Nephron (organoid): ENCODE measurements around the gene MSTO1.
"Not testable (repeated sequence)": the region's sequence is repeated elsewhere in the genome, so short reads cannot be mapped to it uniquely, and the experiment has no call there.

Source experiments
- H3K27ac Mint-ChIP-seq, 3 experiments: 2 replicates each; pipeline ENCODE4 v1.8.0; 2020; ENCODE audit warnings: mixed read lengths in 3 of 3, mild to moderate bottlenecking in 2 of 3, moderate library complexity in 1 of 3
- H3K27me3 Mint-ChIP-seq: 2 replicates; pipeline ENCODE4 v1.8.0; 2021; ENCODE audit warnings: low read depth, mild to moderate bottlenecking, moderate library complexity, mixed read lengths
- H3K36me3 Mint-ChIP-seq: 2 replicates; pipeline ENCODE4 v1.8.0; 2020; ENCODE audit warnings: low read depth, mixed read lengths
- H3K4me1 Mint-ChIP-seq: 2 replicates; pipeline ENCODE4 v1.8.0; 2020; ENCODE audit warnings: mixed read lengths
- H3K4me3 Mint-ChIP-seq, 3 experiments: 2 replicates each; pipeline ENCODE4 v1.8.0; 2020; ENCODE audit warnings: mild to moderate bottlenecking in 3 of 3, mixed read lengths in 3 of 3, moderate library complexity in 2 of 3
- H3K9me3 Mint-ChIP-seq: 2 replicates; pipeline ENCODE4 v1.8.0; 2020; ENCODE audit warnings: mixed read lengths
- TF ChIP-seq, protein P1 (sequence below), 3 experiments: fragments of 200-600 bp; sonication (generic); IDR thresholded peaks; one replicate each; pipeline ENCODE4 v1.5.0; 2021; ENCODE audit warnings: antibody characterized with exemption in 3 of 3; ENCODE audit not compliant: unreplicated experiment in 3 of 3

MSTO1 gene

DNA sequence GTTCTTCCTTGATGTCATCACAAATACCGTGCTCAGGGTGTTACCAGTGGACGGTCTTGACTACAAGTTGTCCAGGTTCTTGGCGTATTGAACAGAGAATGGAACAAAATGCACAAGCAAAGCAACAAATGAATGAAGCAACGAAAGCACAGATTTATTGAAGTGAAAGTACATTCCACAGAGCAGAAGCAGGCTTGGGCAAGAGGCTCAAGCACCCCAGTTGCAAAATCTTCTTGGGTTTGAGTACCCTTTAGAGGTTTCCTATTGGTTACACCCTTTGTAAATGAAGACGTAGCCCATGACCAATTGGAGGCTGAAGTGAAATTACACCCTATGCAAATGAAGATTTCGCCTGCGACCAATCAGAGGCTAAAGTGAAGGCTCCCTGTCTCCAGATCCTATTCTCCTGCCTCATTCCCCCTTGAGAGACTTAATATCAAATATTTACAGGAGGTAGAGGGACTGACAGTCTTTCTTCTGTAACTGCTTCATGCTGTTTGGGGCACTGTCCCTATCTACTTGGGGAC, 40.3 kb downstream of the MSTO1 start:
- Mint-ChIP-seq H3K27ac (no peak overlapping the region), H3K9me3 (peaks cover 2% of the 10 kb centered on the region), H3K27me3 (no peaks in the 10 kb centered on the region), H3K36me3 (no peaks in the 10 kb centered on the region), H3K4me3 (no peak overlapping the region), H3K4me1 (peaks cover 23% of the 10 kb centered on the region)
- TF ChIP-seq, protein P1, sequence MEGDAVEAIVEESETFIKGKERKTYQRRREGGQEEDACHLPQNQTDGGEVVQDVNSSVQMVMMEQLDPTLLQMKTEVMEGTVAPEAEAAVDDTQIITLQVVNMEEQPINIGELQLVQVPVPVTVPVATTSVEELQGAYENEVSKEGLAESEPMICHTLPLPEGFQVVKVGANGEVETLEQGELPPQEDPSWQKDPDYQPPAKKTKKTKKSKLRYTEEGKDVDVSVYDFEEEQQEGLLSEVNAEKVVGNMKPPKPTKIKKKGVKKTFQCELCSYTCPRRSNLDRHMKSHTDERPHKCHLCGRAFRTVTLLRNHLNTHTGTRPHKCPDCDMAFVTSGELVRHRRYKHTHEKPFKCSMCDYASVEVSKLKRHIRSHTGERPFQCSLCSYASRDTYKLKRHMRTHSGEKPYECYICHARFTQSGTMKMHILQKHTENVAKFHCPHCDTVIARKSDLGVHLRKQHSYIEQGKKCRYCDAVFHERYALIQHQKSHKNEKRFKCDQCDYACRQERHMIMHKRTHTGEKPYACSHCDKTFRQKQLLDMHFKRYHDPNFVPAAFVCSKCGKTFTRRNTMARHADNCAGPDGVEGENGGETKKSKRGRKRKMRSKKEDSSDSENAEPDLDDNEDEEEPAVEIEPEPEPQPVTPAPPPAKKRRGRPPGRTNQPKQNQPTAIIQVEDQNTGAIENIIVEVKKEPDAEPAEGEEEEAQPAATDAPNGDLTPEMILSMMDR (IDR thresholded peaks at IDR 0.05; ENCODE audit: unreplicated experiment in 3 of 3) = no peak

DNA sequence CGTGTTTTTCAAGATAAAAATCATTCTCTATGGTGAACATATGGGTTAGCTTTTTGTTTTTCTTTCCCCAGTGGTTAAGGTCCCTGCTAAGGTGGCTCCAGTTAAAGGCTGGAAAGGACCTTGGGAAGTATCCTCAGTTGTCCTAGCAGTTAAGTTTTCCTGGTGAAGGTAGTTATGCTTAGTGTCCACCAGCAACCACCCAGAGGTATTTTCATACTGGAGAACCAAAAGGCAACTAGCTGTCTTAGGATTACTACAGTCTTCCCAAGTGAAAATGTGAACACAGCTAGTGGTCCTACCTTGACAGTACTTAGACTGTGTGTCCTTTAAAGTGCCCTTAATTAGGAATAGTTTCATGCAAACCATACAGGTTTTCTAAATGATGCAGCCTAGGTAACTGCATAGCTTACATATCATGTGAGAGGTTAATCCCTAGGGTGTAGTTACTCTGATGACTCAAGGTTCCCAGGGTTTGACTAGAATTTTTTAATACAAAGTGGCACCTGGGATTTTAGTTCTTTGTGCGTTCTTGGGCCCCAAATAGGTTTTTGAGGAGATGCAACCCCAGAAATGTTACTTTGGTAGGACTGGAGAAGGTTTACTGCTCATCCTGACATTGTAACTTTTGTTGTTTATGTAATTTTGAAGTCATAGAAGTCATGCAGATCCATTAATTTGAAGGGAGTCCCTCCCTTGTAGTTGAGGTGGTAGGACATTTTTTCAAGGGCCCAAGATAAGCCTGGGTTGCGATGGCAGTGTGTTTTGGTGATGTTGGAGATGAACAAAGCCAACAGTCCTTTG, 42.0 kb downstream of the MSTO1 start:
- H3K27me3 Mint-ChIP-seq = no peaks in the 10 kb centered on the region
- TF ChIP-seq, protein P1 (IDR thresholded peaks at IDR 0.05; ENCODE audit: unreplicated experiment in 3 of 3) = no peak
- no peaks in the 10 kb centered on the region for H3K36me3 Mint-ChIP-seq
- no peak overlapping the region for H3K27ac Mint-ChIP-seq
- peaks cover 10% of the 10 kb centered on the region for H3K4me1 Mint-ChIP-seq
- no peak overlapping the region for H3K4me3 Mint-ChIP-seq
- peaks cover 2% of the 10 kb centered on the region for H3K9me3 Mint-ChIP-seq

DNA sequence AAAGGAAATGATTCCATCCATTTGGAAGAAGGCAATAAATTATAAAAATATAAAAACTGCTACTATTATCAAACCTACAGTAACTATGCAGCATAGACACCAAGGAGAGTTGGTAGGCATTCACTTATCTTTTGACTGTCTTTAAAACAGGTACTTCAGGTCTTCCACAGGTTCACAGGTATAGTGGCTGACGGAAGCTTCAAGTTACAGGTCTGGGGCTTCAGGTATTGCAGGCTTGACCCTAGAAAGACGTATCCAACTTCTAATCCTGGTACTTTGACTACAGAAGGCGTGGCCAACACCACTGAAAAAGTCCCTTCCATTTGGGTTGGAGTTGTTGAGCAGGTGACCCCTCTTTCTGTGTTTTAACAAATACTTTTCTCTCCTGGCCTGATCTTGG, 42.9 kb downstream of the MSTO1 start:
- Mint-ChIP-seq H3K36me3 (peaks cover 3% of the 10 kb centered on the region), H3K4me1 (peaks cover 10% of the 10 kb centered on the region)

DNA sequence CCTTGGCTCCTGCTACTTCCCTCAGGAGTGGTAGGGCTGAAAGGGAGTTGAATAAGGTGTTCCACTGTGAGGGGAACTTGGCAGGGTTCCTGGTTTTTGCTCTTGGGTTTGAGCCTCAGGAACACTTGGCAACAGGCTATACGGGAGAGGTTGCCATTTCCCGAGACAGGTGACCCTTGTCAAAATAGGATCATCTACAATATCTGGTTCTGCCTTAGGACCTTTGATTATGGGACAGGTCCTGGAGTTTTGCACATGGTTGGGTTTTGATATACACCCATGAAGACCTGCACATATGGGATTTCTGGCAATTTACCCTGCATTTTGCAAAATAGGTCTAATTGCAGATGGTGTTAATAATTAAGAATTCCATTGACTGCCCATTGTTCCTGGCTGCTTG, 47.4 kb downstream of the MSTO1 start:
- H3K4me1 Mint-ChIP-seq = peaks cover 5% of the 10 kb centered on the region
- H3K9me3 Mint-ChIP-seq = no peaks in the 10 kb centered on the region
- peaks cover 47% of the 10 kb centered on the region for H3K36me3 Mint-ChIP-seq
- peak overlapping the region in 1 of 3 experiments; percentile 31 for H3K27ac Mint-ChIP-seq
- TF ChIP-seq, protein P1 (IDR thresholded peaks at IDR 0.05; ENCODE audit: unreplicated experiment in 3 of 3) = no peak
- no peaks in the 10 kb centered on the region for H3K27me3 Mint-ChIP-seq
- H3K4me3 Mint-ChIP-seq = no peak overlapping the region

More for the DNA sequence above, 42.9 kb downstream of the MSTO1 start:
- Mint-ChIP-seq H3K27ac (no peak overlapping the region), H3K4me3 (no peak overlapping the region), H3K27me3 (no peaks in the 10 kb centered on the region), H3K9me3 (peaks cover 2% of the 10 kb centered on the region)
- TF ChIP-seq, protein P1 (IDR thresholded peaks at IDR 0.05; ENCODE audit: unreplicated experiment in 3 of 3) = no peak

DNA sequence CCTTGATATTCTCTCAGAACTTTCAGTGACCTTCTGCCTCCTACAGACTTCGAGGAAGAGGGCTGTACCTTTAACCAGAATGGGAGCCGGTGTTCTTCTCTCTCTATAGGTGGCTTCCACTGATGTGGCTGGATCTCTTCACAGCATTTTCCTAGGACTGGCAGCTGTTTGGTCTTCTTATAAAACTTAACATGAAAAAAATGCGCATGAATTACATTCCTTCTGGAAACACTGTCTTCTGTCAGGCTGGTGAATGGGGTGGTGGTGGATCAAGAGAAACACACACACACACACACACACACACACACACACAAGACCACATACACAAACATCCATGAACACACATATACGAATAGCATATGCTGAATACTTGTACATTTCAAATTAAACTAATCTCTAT, 51.2 kb downstream of the MSTO1 start:
- H3K4me3 Mint-ChIP-seq, H3K9me3 Mint-ChIP-seq, H3K4me1 Mint-ChIP-seq, H3K27ac Mint-ChIP-seq, H3K27me3 Mint-ChIP-seq: not testable (repeated sequence)
- peaks cover 72% of the 10 kb centered on the region for H3K36me3 Mint-ChIP-seq
